HG03558 (cell line): Measurements from ENCODE around the gene GPC6.
A peak's percentile ranks its signal among the peaks of the same experiment; 100 is the strongest.

Source experiments
- ATAC-seq: cut with Tn5 transposase; IDR thresholded peaks from one replicate; pipeline ENCODE4 v1.9.1; 2021; ENCODE audit warnings: moderate number of reproducible peaks; ENCODE audit not compliant: unreplicated experiment; ENCODE audit errors: extremely low read depth

Gene GPC6

GRCh38 chr13:93789058-93789457, 562.5 kb downstream of the GPC6 start:
- ATAC-seq: no peak

GRCh38 chr13:93794197-93794885, 567.7 kb downstream of the GPC6 start:
- ATAC-seq: peak; percentile 86

- ATAC-seq: no peak
Observed at GRCh38 chr13:93797463-93797862, 570.9 kb downstream of the GPC6 start.

- no peak for ATAC-seq
Observed at GRCh38 chr13:93800342-93800741, 573.7 kb downstream of the GPC6 start.

- no peak for ATAC-seq
Observed at GRCh38 chr13:93805736-93806135, 579.1 kb downstream of the GPC6 start.

GRCh38 chr13:93806861-93807260, 580.3 kb downstream of the GPC6 start:
- no peak for ATAC-seq

- ATAC-seq: no peak
Observed at GRCh38 chr13:93810264-93810663, 583.7 kb downstream of the GPC6 start.

- ATAC-seq: no peak
Observed at GRCh38 chr13:93811071-93811737, 584.6 kb downstream of the GPC6 start.

GRCh38 chr13:93811738-93812112, 585.1 kb downstream of the GPC6 start:
- no peak for ATAC-seq

- ATAC-seq: no peak
Observed at GRCh38 chr13:93814658-93815057, 588.1 kb downstream of the GPC6 start.

GRCh38 chr13:93818345-93818744, 591.7 kb downstream of the GPC6 start:
- no peak for ATAC-seq

- no peak for ATAC-seq
Observed at GRCh38 chr13:93819331-93819890, 592.8 kb downstream of the GPC6 start.

GRCh38 chr13:93824286-93824685, 597.7 kb downstream of the GPC6 start:
- no peak for ATAC-seq

- no peak for ATAC-seq
Observed at GRCh38 chr13:93834051-93834450, 607.4 kb downstream of the GPC6 start.

- no peak for ATAC-seq
Observed at GRCh38 chr13:93843082-93843481, 616.5 kb downstream of the GPC6 start.

GRCh38 chr13:93847162-93847561, 620.6 kb downstream of the GPC6 start:
- no peak for ATAC-seq

GRCh38 chr13:93848247-93848646, 621.6 kb downstream of the GPC6 start:
- ATAC-seq: no peak

- ATAC-seq: no peak
Observed at GRCh38 chr13:93851236-93851635, 624.6 kb downstream of the GPC6 start.

- ATAC-seq: no peak
Observed at GRCh38 chr13:93853912-93854311, 627.3 kb downstream of the GPC6 start.

- ATAC-seq: no peak
Observed at GRCh38 chr13:93857126-93857525, 630.5 kb downstream of the GPC6 start.

GRCh38 chr13:93859716-93860115, 633.1 kb downstream of the GPC6 start:
- no peak for ATAC-seq

- ATAC-seq: no peak
Observed at GRCh38 chr13:93861818-93862217, 635.2 kb downstream of the GPC6 start.
